Type B pancreatic cell (in vitro differentiated cells): ENCODE measurements around the gene TSPAN7. TPM values are rescaled to one million over a fixed set of nuclear protein-coding genes. Genes with fewer than 3 reads are reported as not detected.

Experiments used
- DNase-seq: peaks from one replicate; pipeline ENCODE4 v3.0.0; 2021; ENCODE audit warnings: mixed read lengths; ENCODE audit not compliant: unreplicated experiment; ENCODE audit errors: extremely low spot score
- H3K27ac Mint-ChIP-seq: 2 replicates; pipeline ENCODE4 v1.8.0; 2021; ENCODE audit warnings: mild to moderate bottlenecking, mixed read lengths
- H3K27me3 Mint-ChIP-seq: 2 replicates; pipeline ENCODE4 v1.8.0; 2021; ENCODE audit warnings: mixed read lengths
- H3K36me3 Mint-ChIP-seq: 2 replicates; pipeline ENCODE4 v1.8.0; 2021; ENCODE audit warnings: mixed read lengths
- H3K4me1 Mint-ChIP-seq: one replicate; pipeline ENCODE4 v1.8.0; 2021; ENCODE audit warnings: mixed read lengths; ENCODE audit not compliant: unreplicated experiment
- H3K4me3 Mint-ChIP-seq: 2 replicates; pipeline ENCODE4 v1.8.0; 2021; ENCODE audit warnings: mild to moderate bottlenecking, mixed read lengths
- H3K9me3 Mint-ChIP-seq: 2 replicates; pipeline ENCODE4 v1.8.0; 2021; ENCODE audit warnings: mixed read lengths
- CTCF ChIP-seq: fragments of 200-600 bp; sonication (generic); conservative IDR thresholded peaks from 2 replicates; pipeline ENCODE4 v1.5.0; 2021; ENCODE audit warnings: antibody characterized with exemption, mild to moderate bottlenecking
- long read RNA-seq: library from polyadenylated mRNA; unstranded; transcript quantifications from one replicate; pipeline ENCODE4 v2.0.0, GENCODE V29; 2020
- total RNA-seq: library from RNA; stranded (reverse); gene quantifications from 2 replicates; pipeline ENCODE4 v1.2.1, GENCODE V29; 2021; ENCODE audit warnings: low replicate concordance

The TSPAN7 gene
- 21.8 and 33.6 TPM in 2 replicates for total RNA-seq
- long read RNA-seq, transcript TSPAN7-202 (8 exons, 1,909 nt), result major isoform, 143 of 152 reads
- long read RNA-seq, partial matches to known transcripts, result 4 of 152 reads
- long read RNA-seq, other reads (novel, unspliced or antisense), result 3 of 152 reads

- peak; percentile 87 for DNase-seq
- Mint-ChIP-seq H3K27ac (peak within 1 kb of the TSS; percentile 51), H3K4me3 (peak within 1 kb of the TSS; percentile 94), H3K36me3 (no peaks in the 10 kb centered on the region), H3K27me3 (peaks cover 5% of the 10 kb centered on the region), H3K9me3 (no peaks in the 10 kb centered on the region), H3K4me1 (peaks cover 4% of the 10 kb centered on the region)
- TF ChIP-seq CTCF, result no peak
Observed at GRCh38 chrX:38561126-38561868, at the start of gene TSPAN7. Gene TSPAN7 (plus strand): TSS chrX:38561542. CDS start chrX:38561547, 5 bp downstream.

- TF ChIP-seq CTCF, result no peak
- no peak for DNase-seq
- Mint-ChIP-seq H3K27me3 (no peaks in the 10 kb centered on the region), H3K4me3 (no peak overlapping the region), H3K27ac (no peak overlapping the region), H3K9me3 (no peaks in the 10 kb centered on the region), H3K4me1 (no peaks in the 10 kb centered on the region), H3K36me3 (no peaks in the 10 kb centered on the region)
Observed at GRCh38 chrX:38513112-38513742, 48.1 kb upstream of the TSPAN7 start.

GRCh38 chrX:38514016-38514854 is 47.1 kb upstream of the TSPAN7 start:
- H3K4me1 Mint-ChIP-seq, result no peaks in the 10 kb centered on the region
- TF ChIP-seq CTCF, result no peak
- no peaks in the 10 kb centered on the region for H3K9me3 Mint-ChIP-seq
- no peaks in the 10 kb centered on the region for H3K27me3 Mint-ChIP-seq
- H3K36me3 Mint-ChIP-seq, result no peaks in the 10 kb centered on the region
- no peak overlapping the region for H3K4me3 Mint-ChIP-seq
- no peak overlapping the region for H3K27ac Mint-ChIP-seq
- DNase-seq, result no peak

GRCh38 chrX:38515291-38515690 is 46.1 kb upstream of the TSPAN7 start:
- no peak overlapping the region for H3K27ac Mint-ChIP-seq
- no peak for TF ChIP-seq CTCF
- no peaks in the 10 kb centered on the region for H3K4me1 Mint-ChIP-seq
- H3K36me3 Mint-ChIP-seq, result no peaks in the 10 kb centered on the region
- H3K9me3 Mint-ChIP-seq, result no peaks in the 10 kb centered on the region
- H3K27me3 Mint-ChIP-seq, result no peaks in the 10 kb centered on the region
- no peak for DNase-seq
- no peak overlapping the region for H3K4me3 Mint-ChIP-seq

- H3K4me1 Mint-ChIP-seq, result no peaks in the 10 kb centered on the region
- H3K36me3 Mint-ChIP-seq, result no peaks in the 10 kb centered on the region
- DNase-seq, result no peak
- no peaks in the 10 kb centered on the region for H3K27me3 Mint-ChIP-seq
- no peaks in the 10 kb centered on the region for H3K9me3 Mint-ChIP-seq
- TF ChIP-seq CTCF, result no peak
- no peak overlapping the region for H3K27ac Mint-ChIP-seq
- no peak overlapping the region for H3K4me3 Mint-ChIP-seq
Observed at GRCh38 chrX:38516196-38516774, 45.1 kb upstream of the TSPAN7 start.
